ENCODE results near the gene OR7E24.
"Not testable (repeated sequence)": the region's sequence is repeated elsewhere in the genome, so short reads cannot be mapped to it uniquely, and the experiment has no call there.

Gene OR7E24

GRCh38 chr19:9250630-9251029 is at the start of gene OR7E24:
OR7E24 (plus strand) TSS chr19:9250930; CDS start chr19:9251044, 114 bp downstream.
- DNase-seq (ENCODE audit: low read depth in 4 of 4, low spot score in 1 of 4): no peak

DNA sequence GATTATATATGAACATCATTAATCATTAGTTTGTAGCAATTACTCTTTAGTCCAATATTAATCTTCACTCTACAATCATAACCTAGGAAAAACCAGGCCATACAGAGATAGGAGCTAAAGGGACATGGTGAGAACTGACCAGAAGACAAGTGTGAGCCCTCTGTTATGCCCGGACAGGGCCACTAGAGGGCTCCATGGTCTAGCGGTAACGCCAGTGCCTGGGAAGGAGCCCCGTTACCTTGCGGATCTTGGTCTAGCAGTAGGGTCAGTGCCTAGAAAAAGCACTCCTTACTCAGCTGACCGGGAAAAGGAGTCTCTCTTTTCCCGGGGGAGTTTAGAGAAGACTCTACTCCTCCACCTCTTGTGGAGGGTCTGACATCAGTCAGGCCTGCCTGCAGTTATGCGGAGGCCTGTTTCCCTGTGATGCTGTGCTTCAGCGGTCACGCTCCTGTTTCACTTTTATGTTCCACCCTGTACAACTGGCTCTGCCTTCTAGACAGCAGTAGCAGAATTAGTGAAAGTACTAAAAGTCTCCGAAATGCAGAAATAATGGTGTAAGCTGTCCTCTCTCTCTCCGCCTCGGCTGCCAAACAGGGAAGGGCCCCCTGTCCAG is 45.1 kb upstream of the OR7E24 start:
- DNase-seq (ENCODE audit: low read depth in 4 of 4, low spot score in 1 of 4): peak; percentile 24 to 50 (median 38)

DNA sequence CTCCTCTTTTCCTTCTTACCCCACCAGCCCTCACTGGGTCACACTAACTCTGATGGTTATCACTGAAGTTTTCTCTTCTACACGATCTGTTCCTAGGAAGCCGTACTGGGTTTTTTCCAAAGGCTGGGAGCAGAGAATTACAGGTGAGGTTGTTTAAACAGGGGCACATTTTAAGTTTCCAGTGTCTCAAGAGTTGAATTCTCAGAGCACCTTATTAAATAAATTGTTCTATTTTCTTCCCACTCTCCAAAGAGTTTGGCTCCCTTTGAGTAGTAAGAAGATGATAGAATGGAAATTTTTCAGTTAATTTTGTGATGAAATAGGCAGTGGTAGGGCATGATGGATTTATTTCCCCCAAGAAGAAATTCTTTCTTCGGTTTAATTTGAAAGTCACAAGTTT is 31.2 kb upstream of the OR7E24 start, which contains the start of gene OR7D4:
OR7D4 (minus strand) TSS at position 101 of the 400 bp plus-strand sequence. CDS start 4,752 bp downstream, outside the sequence.
- DNase-seq (ENCODE audit: low read depth in 4 of 4, low spot score in 1 of 4): no peak

GRCh38 chr19:9251236-9251635 is 506 bp downstream of the OR7E24 start:
- no peak for DNase-seq (ENCODE audit: low read depth in 4 of 4, low spot score in 1 of 4)

DNA sequence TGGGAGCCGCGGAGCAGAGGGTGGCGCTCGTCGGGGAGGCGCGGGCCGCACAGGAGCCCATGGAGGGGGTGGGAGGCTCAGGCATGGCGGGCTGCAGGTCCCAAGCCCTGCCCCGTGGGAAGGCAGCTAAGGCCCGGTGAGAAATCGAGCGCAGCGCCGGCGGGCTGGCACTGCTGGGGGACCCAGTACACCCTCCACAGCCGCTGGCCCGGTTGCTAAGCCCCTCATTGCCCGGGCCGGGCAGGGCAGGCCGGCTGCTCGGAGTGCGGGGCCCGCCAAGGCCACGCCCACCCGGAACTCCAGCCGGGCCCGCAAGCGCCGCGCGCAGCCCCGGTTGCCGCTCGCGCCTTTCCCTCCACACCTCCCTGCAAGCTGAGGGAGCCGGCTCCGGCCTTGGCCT is 32.8 kb downstream of the OR7E24 start:
- DNase-seq (ENCODE audit: low read depth in 4 of 4, low spot score in 1 of 4): not testable (repeated sequence)

DNA sequence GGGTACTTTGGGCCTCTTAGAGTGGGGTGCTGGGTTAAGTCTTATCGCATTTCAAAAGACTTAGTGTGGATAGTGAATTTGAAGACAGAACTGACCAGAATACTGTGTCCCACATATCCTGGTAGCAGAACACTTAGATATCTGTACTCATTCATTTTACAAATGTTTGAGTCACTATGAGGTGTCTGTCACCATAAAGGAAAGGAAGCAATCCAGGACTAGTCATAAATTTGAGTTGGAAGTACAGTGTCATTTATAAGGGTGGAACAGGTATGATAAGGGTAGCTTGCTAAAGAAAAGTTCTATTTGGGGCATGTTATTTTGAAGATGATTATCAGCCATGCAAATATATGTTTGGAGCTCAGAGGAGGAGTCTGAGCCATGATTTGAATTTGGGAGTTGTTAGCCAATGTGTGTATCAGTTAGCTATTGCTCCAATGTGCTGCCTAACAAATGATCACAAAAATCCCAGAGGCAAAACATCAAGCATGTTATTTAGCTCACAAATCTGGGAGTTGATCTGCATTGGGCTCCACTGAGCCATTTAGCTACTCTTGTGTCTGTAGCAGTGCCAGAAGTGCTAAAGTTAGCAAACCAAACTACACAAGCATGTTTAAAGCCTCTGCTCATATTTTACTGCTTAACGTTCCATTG is 38.6 kb downstream of the OR7E24 start:
- no peak for DNase-seq (ENCODE audit: low read depth in 4 of 4, low spot score in 1 of 4)

GRCh38 chr19:9295411-9295849 is 44.7 kb downstream of the OR7E24 start:
- DNase-seq (ENCODE audit: low read depth in 4 of 4, low spot score in 1 of 4): no peak

GRCh38 chr19:9296336-9296735 is 45.6 kb downstream of the OR7E24 start:
- no peak for DNase-seq (ENCODE audit: low read depth in 4 of 4, low spot score in 1 of 4)
